GM23248 (cell line): ENCODE results near the gene DGKG.

ENCODE experiments used
- EZH2 ChIP-seq: fragments of 200-600 bp; sonication (generic); IDR thresholded peaks from 2 replicates; pipeline ENCODE4 v1.6.1; 2018; ENCODE audit warnings: antibody characterized with exemption, mild to moderate bottlenecking; ENCODE audit not compliant: insufficient read depth, poor library complexity, severe bottlenecking
- EZH2phosphoT487 ChIP-seq: fragments of 200-600 bp; sonication (generic); IDR thresholded peaks from 2 replicates; pipeline ENCODE4 v1.6.1; 2018; ENCODE audit warnings: antibody characterized with exemption, moderate library complexity, mild to moderate bottlenecking, low read depth; ENCODE audit not compliant: insufficient read depth

DNA sequence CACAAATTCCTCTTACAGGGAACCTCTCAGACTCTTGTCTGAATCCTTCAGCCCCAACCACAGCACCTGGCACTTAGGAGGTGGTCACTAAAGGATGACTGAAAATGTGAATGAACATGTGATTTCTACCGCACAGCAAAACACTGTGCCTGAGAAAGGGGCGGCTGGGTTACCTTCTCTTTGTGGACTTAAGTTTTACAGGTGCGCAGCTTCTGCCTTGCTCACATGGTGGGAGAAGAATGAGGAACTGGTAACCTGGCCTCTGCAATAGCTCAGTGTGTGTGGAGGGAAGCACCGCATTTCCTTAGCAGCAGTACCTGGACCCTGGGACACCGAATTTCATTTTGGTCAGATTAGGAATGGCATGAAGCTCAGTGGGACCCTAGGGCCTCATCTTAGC, 243.3 kb downstream of the DGKG start:
- TF ChIP-seq EZH2 (no peak), EZH2phosphoT487 (no peak)
